PC-9 (cell line): ENCODE results near the gene GANC. TPM values are rescaled to one million over a fixed set of nuclear protein-coding genes. Genes with fewer than 3 reads are reported as not detected.

Experiments used
- BruUV-seq: library from RNA; stranded (reverse); fragments of 400-500 nt; replicated peaks from 2 replicates; lab custom pipeline; 2021; lab: Mats Ljungman, UMichigan
- CTCF ChIA-PET: fragments of 300-600 bp; sonication (Branson Sonifier 250); formaldehyde crosslinking; loops from one replicate; lab custom pipeline; 2022; ENCODE audit warnings: antibody characterized with exemption; lab: Charles Lee
- POLR2A ChIA-PET: fragments of 300-600 bp; sonication (Branson Sonifier 250); formaldehyde crosslinking; loops from one replicate; lab custom pipeline; 2022; ENCODE audit warnings: antibody characterized with exemption; ENCODE audit not compliant: unreplicated experiment; lab: Charles Lee
- DNase-seq, 2 experiments: peaks; one replicate each; pipeline versions ENCODE4 v3.0.0 to v3.0.0-alpha.2; 2015 to 2022; ENCODE audit warnings: mixed read lengths in 1 of 2
- H2AFZ ChIP-seq: fragments of 200-600 bp; sonication (generic); 2 replicates; pipeline ENCODE4 v1.8.1; 2017; ENCODE audit warnings: antibody characterized with exemption
- H3F3A ChIP-seq: fragments of 200-600 bp; sonication (generic); 2 replicates; pipeline ENCODE4 v1.8.1; 2017; ENCODE audit warnings: antibody characterized with exemption, mild to moderate bottlenecking, low read depth; ENCODE audit not compliant: insufficient read depth
- H3K27ac ChIP-seq: fragments of 200-600 bp; sonication (generic); 2 replicates; pipeline ENCODE4 v1.6.1; 2016; ENCODE audit warnings: mixed run types
- H3K27me3 ChIP-seq: fragments of 200-600 bp; sonication (generic); 2 replicates; pipeline ENCODE4 v1.6.1; 2016; ENCODE audit warnings: low read depth, mixed run types; ENCODE audit not compliant: insufficient read depth
- H3K36me3 ChIP-seq: fragments of 200-600 bp; sonication (generic); 2 replicates; pipeline ENCODE4 v1.6.1; 2016; ENCODE audit warnings: low read depth, mixed run types
- H3K4me1 ChIP-seq: fragments of 200-600 bp; sonication (generic); replicated peaks from 2 replicates; pipeline ENCODE4 v1.6.1; 2016; ENCODE audit warnings: mixed run types; ENCODE audit not compliant: insufficient read depth
- H3K4me2 ChIP-seq: fragments of 200-600 bp; sonication (generic); 2 replicates; pipeline ENCODE4 v1.6.1; 2017; ENCODE audit warnings: mixed run types
- H3K4me3 ChIP-seq: fragments of 200-600 bp; sonication (generic); 2 replicates; pipeline ENCODE4 v1.6.1; 2016; ENCODE audit warnings: mixed run types
- H3K79me2 ChIP-seq: fragments of 200-600 bp; sonication (generic); 2 replicates; pipeline ENCODE4 v1.6.1; 2017; ENCODE audit warnings: low read depth, mixed run types
- H3K9me2 ChIP-seq: fragments of 200-600 bp; sonication (generic); 2 replicates; pipeline ENCODE4 v1.8.1; 2017; ENCODE audit warnings: mild to moderate bottlenecking; ENCODE audit not compliant: insufficient read depth
- H3K9me3 ChIP-seq: fragments of 200-600 bp; sonication (generic); 2 replicates; pipeline ENCODE4 v1.8.1; 2016; ENCODE audit warnings: low read depth; ENCODE audit not compliant: insufficient read depth
- H4K20me1 ChIP-seq: fragments of 200-600 bp; sonication (generic); 2 replicates; pipeline ENCODE4 v1.8.1; 2017; ENCODE audit not compliant: insufficient read depth
- CTCF ChIP-seq: fragments of 200-600 bp; sonication (generic); conservative IDR thresholded peaks from 2 replicates; pipeline ENCODE4 v1.6.1; 2017; ENCODE audit warnings: mixed run types, antibody characterized with exemption, mild to moderate bottlenecking, moderate library complexity
- EZH2 ChIP-seq: fragments of 200-600 bp; sonication (generic); IDR thresholded peaks from 2 replicates; pipeline ENCODE4 v1.8.0; 2017; ENCODE audit warnings: antibody characterized with exemption, low read depth
- intact Hi-C: fragments of 100-400 bp; cut with micrococcal nuclease; formaldehyde crosslinking; loops from one replicate; pipeline ENCODE4 v1.10.0; 2022; ENCODE audit not compliant: unreplicated experiment
- total RNA-seq: library from RNA; stranded (reverse); gene quantifications from 2 replicates; pipeline ENCODE4 v1.2.3, GENCODE V29; 2021

The GANC gene
- total RNA-seq, 1 experiment from 2014 or later = 16.3 TPM

- H3K9me3 ChIP-seq = no peaks in the 10 kb centered on the region
- intact Hi-C loops = no loop called here
- H4K20me1 ChIP-seq = no peaks in the 10 kb centered on the region
- H3K4me2 ChIP-seq = no peak overlapping the region
- CTCF ChIA-PET = no interaction called here
- no peaks in the 10 kb centered on the region for H3K27me3 ChIP-seq
- H3K9me2 ChIP-seq = no peaks in the 10 kb centered on the region
- no peak overlapping the region for H3K4me3 ChIP-seq
- peaks cover 3% of the 10 kb centered on the region; the same call in 1 of the 2 replicates for H3F3A ChIP-seq
- POLR2A ChIA-PET = no interaction called here
- H3K27ac ChIP-seq = no peak overlapping the region
- H3K4me1 ChIP-seq = no peaks in the 10 kb centered on the region
- no peak for DNase-seq
- H2AFZ ChIP-seq = no peak overlapping the region
- TF ChIP-seq CTCF (no peak), EZH2 (no peak)
- no TSS peak for BruUV-seq
- H3K36me3 ChIP-seq = no peaks in the 10 kb centered on the region
- no peaks in the 10 kb centered on the region for H3K79me2 ChIP-seq
These were observed 70.7 kb downstream of the GANC start for GRCh38 chr15:42343596-42344232.

- Histone ChIP-seq H2AFZ (no peak overlapping the region), H3K79me2 (no peaks in the 10 kb centered on the region), H3F3A (peaks cover 3% of the 10 kb centered on the region; the same call in 1 of the 2 replicates), H3K9me3 (no peaks in the 10 kb centered on the region), H3K27me3 (no peaks in the 10 kb centered on the region), H3K4me1 (no peaks in the 10 kb centered on the region), H3K4me3 (no peak overlapping the region), H3K27ac (no peak overlapping the region), H3K4me2 (peak overlapping the region; percentile 27), H4K20me1 (no peaks in the 10 kb centered on the region), H3K9me2 (no peaks in the 10 kb centered on the region), H3K36me3 (no peaks in the 10 kb centered on the region)
- TF ChIP-seq CTCF = no peak
- no peak for TF ChIP-seq EZH2
- CTCF ChIA-PET = no interaction called here
- intact Hi-C loops = no loop called here
- POLR2A ChIA-PET = no interaction called here
- BruUV-seq = no TSS peak
- DNase-seq = peak in 1 of 2 experiments; percentile 69
These were observed 71.8 kb downstream of the GANC start for GRCh38 chr15:42344763-42345162.

- intact Hi-C loops = no loop called here
- H3K4me2 ChIP-seq = no peak overlapping the region
- no peaks in the 10 kb centered on the region for H3K79me2 ChIP-seq
- BruUV-seq = no TSS peak
- no peak overlapping the region for H2AFZ ChIP-seq
- no peaks in the 10 kb centered on the region for H3K9me2 ChIP-seq
- ChIA-PET POLR2A (no interaction called here), CTCF (no interaction called here)
- H3K4me3 ChIP-seq = no peak overlapping the region
- H3K27me3 ChIP-seq = no peaks in the 10 kb centered on the region
- H3F3A ChIP-seq = peaks cover 3% of the 10 kb centered on the region; the same call in 1 of the 2 replicates
- DNase-seq = no peak
- TF ChIP-seq CTCF = no peak
- no peak for TF ChIP-seq EZH2
- H3K4me1 ChIP-seq = no peaks in the 10 kb centered on the region
- no peaks in the 10 kb centered on the region for H3K9me3 ChIP-seq
- H3K36me3 ChIP-seq = no peaks in the 10 kb centered on the region
- H4K20me1 ChIP-seq = no peaks in the 10 kb centered on the region
- no peak overlapping the region for H3K27ac ChIP-seq
These were observed 72.5 kb downstream of the GANC start for GRCh38 chr15:42345504-42345903.
